Osteoblast (primary cell): ENCODE measurements around the gene MFSD8. TPM values are rescaled to one million over a fixed set of nuclear protein-coding genes. Genes with fewer than 3 reads are reported as not detected.
A peak's percentile ranks its signal among the peaks of the same experiment; 100 is the strongest.
"Not testable (repeated sequence)": the region's sequence is repeated elsewhere in the genome, so short reads cannot be mapped to it uniquely, and the experiment has no call there.

Source experiments
- DNase-seq: peaks from one replicate; pipeline ENCODE4 v3.0.0; 2011; ENCODE audit warnings: low spot score, mixed read lengths; ENCODE audit not compliant: insufficient read length; ENCODE audit errors: missing footprints
- H2AFZ ChIP-seq: 2 replicates; pipeline ENCODE4 v1.6.0; 2011; ENCODE audit warnings: mild to moderate bottlenecking, low read length
- H3K27ac ChIP-seq: 2 replicates; pipeline ENCODE4 v1.5.1; 2011; ENCODE audit warnings: mild to moderate bottlenecking, low read depth, low read length, moderate library complexity
- H3K27me3 ChIP-seq: 2 replicates; pipeline ENCODE4 v1.6.0; 2012; ENCODE audit warnings: mild to moderate bottlenecking, control low read depth, inconsistent platforms, low read length, moderate library complexity; ENCODE audit not compliant: insufficient read depth
- H3K36me3 ChIP-seq: 2 replicates; pipeline ENCODE4 v1.5.1; 2011; ENCODE audit warnings: mild to moderate bottlenecking, low read length, control low read depth, moderate library complexity; ENCODE audit not compliant: insufficient read depth
- H3K4me1 ChIP-seq: 2 replicates; pipeline ENCODE4 v1.5.1; 2011; ENCODE audit warnings: mild to moderate bottlenecking, low read length, control low read depth, moderate library complexity; ENCODE audit not compliant: insufficient read depth
- H3K4me2 ChIP-seq: 2 replicates; pipeline ENCODE4 v1.6.0; 2011; ENCODE audit warnings: mild to moderate bottlenecking, low read length; ENCODE audit not compliant: insufficient read depth
- H3K4me3 ChIP-seq: fragments of 200-600 bp; sonication (generic); 3 replicates; pipeline ENCODE4 v1.5.1; 2012; ENCODE audit warnings: mild to moderate bottlenecking, low read length, inconsistent platforms; ENCODE audit not compliant: insufficient read depth
- H3K79me2 ChIP-seq: 2 replicates; pipeline ENCODE4 v1.6.0; 2012; ENCODE audit warnings: mild to moderate bottlenecking, low read length, control low read depth, inconsistent platforms; ENCODE audit not compliant: insufficient read depth
- H3K9me3 ChIP-seq: 2 replicates; pipeline ENCODE4 v1.5.1; 2011; ENCODE audit warnings: low read depth, low read length, control low read depth
- H4K20me1 ChIP-seq: 2 replicates; pipeline ENCODE4 v1.6.0; 2012; ENCODE audit warnings: mild to moderate bottlenecking, low read length, control low read depth; ENCODE audit not compliant: insufficient read depth
- CTCF ChIP-seq: IDR thresholded peaks from 2 replicates; pipeline ENCODE4 v1.5.1; 2011; ENCODE audit warnings: mild to moderate bottlenecking, low read depth, low read length, moderate library complexity; ENCODE audit errors: extremely low read depth
- total RNA-seq: library from RNA; depleted of rRNA; stranded (reverse); fragments of >200 nt; gene quantifications from 2 replicates; pipeline ENCODE4 v1.2.3, GENCODE V29; 2012

The MFSD8 gene
- total RNA-seq, 1 donor, result 27.1 TPM

GRCh38 chr4:127968586-127968985 is 3.6 kb upstream of the MFSD8 start:
- H3K27me3 ChIP-seq, result no peaks in the 10 kb centered on the region
- no peak overlapping the region for H3K4me2 ChIP-seq
- H3K27ac ChIP-seq, result no peak overlapping the region
- no peak for DNase-seq
- H2AFZ ChIP-seq, result no peak overlapping the region
- no peak overlapping the region for H3K4me3 ChIP-seq
- H3K79me2 ChIP-seq, result peaks cover 51% of the 10 kb centered on the region
- H4K20me1 ChIP-seq, result no peaks in the 10 kb centered on the region
- no peak for TF ChIP-seq CTCF
- H3K4me1 ChIP-seq, result peaks cover 7% of the 10 kb centered on the region
- no peaks in the 10 kb centered on the region for H3K9me3 ChIP-seq
- H3K36me3 ChIP-seq, result no peaks in the 10 kb centered on the region

GRCh38 chr4:127967141-127967775 is 2.3 kb upstream of the MFSD8 start:
- Histone ChIP-seq H2AFZ (no peak overlapping the region), H3K36me3 (peaks cover 2% of the 10 kb centered on the region), H3K79me2 (peaks cover 57% of the 10 kb centered on the region), H4K20me1 (no peaks in the 10 kb centered on the region), H3K4me3 (no peak overlapping the region), H3K9me3 (no peaks in the 10 kb centered on the region), H3K27ac (no peak overlapping the region), H3K27me3 (no peaks in the 10 kb centered on the region), H3K4me1 (peaks cover 7% of the 10 kb centered on the region), H3K4me2 (no peak overlapping the region)
- no peak for TF ChIP-seq CTCF
- DNase-seq, result peak; percentile 82

GRCh38 chr4:127965803-127966175 is 816 bp upstream of the MFSD8 start:
- Histone ChIP-seq H3K27me3 (no peaks in the 10 kb centered on the region), H3K79me2 (peaks cover 65% of the 10 kb centered on the region), H4K20me1 (no peaks in the 10 kb centered on the region), H3K4me3 (peak overlapping the region; percentile 99), H3K4me1 (peaks cover 7% of the 10 kb centered on the region), H2AFZ (peak overlapping the region; percentile 100), H3K27ac (peak overlapping the region; percentile 89), H3K36me3 (peaks cover 2% of the 10 kb centered on the region), H3K4me2 (peak overlapping the region; percentile 85), H3K9me3 (no peaks in the 10 kb centered on the region)
- peak; percentile 63 for DNase-seq
- no peak for TF ChIP-seq CTCF

- Histone ChIP-seq H2AFZ (peak overlapping the region; percentile 100), H3K27ac (peak overlapping the region; percentile 89), H3K4me3 (peak overlapping the region; percentile 99), H3K79me2 (peaks cover 59% of the 10 kb centered on the region), H3K4me2 (peak overlapping the region; percentile 85)
- H3K36me3 ChIP-seq, H3K27me3 ChIP-seq, H3K9me3 ChIP-seq, H4K20me1 ChIP-seq, H3K4me1 ChIP-seq: not testable (repeated sequence)
- peak; percentile 71 for DNase-seq
These were observed 429 bp downstream of the MFSD8 start for GRCh38 chr4:127964426-127965061.

- H3K27me3 ChIP-seq, H3K36me3 ChIP-seq, DNase-seq, H2AFZ ChIP-seq, H3K27ac ChIP-seq, H3K9me3 ChIP-seq, H4K20me1 ChIP-seq, H3K4me1 ChIP-seq: not testable (repeated sequence)
- peak overlapping the region; percentile 99 for H3K4me3 ChIP-seq
- H3K79me2 ChIP-seq, result peaks cover 55% of the 10 kb centered on the region
- H3K4me2 ChIP-seq, result peak overlapping the region; percentile 51
These were observed 1.2 kb downstream of the MFSD8 start for GRCh38 chr4:127963633-127964398.
